Loucy (cell line): ENCODE results near the gene P4HA1.

Experiments used
- H2AFZ ChIP-seq: fragments of 200-600 bp; sonication (generic); 2 replicates; pipeline ENCODE4 v1.6.0; 2016; ENCODE audit warnings: antibody characterized with exemption, mild to moderate bottlenecking, low read length, moderate library complexity
- H3F3A ChIP-seq: fragments of 200-600 bp; 2 replicates; pipeline ENCODE4 v1.6.0; 2016; ENCODE audit warnings: antibody characterized with exemption, low read depth, mild to moderate bottlenecking
- H3K27me3 ChIP-seq: fragments of 200-600 bp; sonication (generic); 2 replicates; pipeline ENCODE4 v1.6.1; 2014; ENCODE audit warnings: low read length, mild to moderate bottlenecking; ENCODE audit not compliant: insufficient read depth, poor library complexity, severe bottlenecking
- H3K36me3 ChIP-seq: fragments of 200-600 bp; sonication (generic); 2 replicates; pipeline ENCODE4 v1.6.1; 2016; ENCODE audit warnings: low read length; ENCODE audit not compliant: insufficient read depth
- H3K4me1 ChIP-seq: fragments of 200-600 bp; sonication (generic); 2 replicates; pipeline ENCODE4 v1.5.1; 2014; ENCODE audit warnings: low read length, mild to moderate bottlenecking; ENCODE audit not compliant: insufficient read depth, poor library complexity, severe bottlenecking
- H3K4me2 ChIP-seq: fragments of 200-600 bp; sonication (generic); 2 replicates; pipeline ENCODE4 v1.6.0; 2014; ENCODE audit warnings: antibody characterized with exemption, low read length, low read depth, mild to moderate bottlenecking; ENCODE audit not compliant: poor library complexity, severe bottlenecking
- H3K4me3 ChIP-seq: fragments of 200-600 bp; sonication (generic); 2 replicates; pipeline ENCODE4 v1.5.1; 2014; ENCODE audit warnings: low read length, mild to moderate bottlenecking, mixed read lengths; ENCODE audit not compliant: poor library complexity, severe bottlenecking
- H3K79me2 ChIP-seq: fragments of 200-600 bp; sonication (generic); 2 replicates; pipeline ENCODE4 v1.6.1; 2014; ENCODE audit warnings: low read length; ENCODE audit not compliant: insufficient read depth
- H3K9ac ChIP-seq: fragments of 200-600 bp; sonication (generic); 2 replicates; pipeline ENCODE4 v1.6.0; 2014; ENCODE audit warnings: mild to moderate bottlenecking, low read depth, low read length, moderate library complexity; ENCODE audit not compliant: poor library complexity, severe bottlenecking
- H3K9me2 ChIP-seq: fragments of 200-600 bp; sonication (generic); replicated peaks from 2 replicates; pipeline ENCODE4 v1.6.1; 2016; ENCODE audit warnings: low read depth, low read length, mixed read lengths
- H3K9me3 ChIP-seq: fragments of 200-600 bp; sonication (generic); 2 replicates; pipeline ENCODE4 v1.6.1; 2014; ENCODE audit warnings: mild to moderate bottlenecking, antibody characterized with exemption, low read length, low read depth; ENCODE audit not compliant: insufficient read depth
- H4K20me1 ChIP-seq: fragments of 200-600 bp; sonication (generic); 2 replicates; pipeline ENCODE4 v1.6.0; 2014; ENCODE audit warnings: antibody characterized with exemption, low read length, mild to moderate bottlenecking; ENCODE audit not compliant: insufficient read depth, poor library complexity, severe bottlenecking
- EZH2phosphoT487 ChIP-seq: fragments of 200-600 bp; IDR thresholded peaks from 2 replicates; pipeline ENCODE4 v1.6.1; 2018; ENCODE audit warnings: antibody characterized with exemption, mild to moderate bottlenecking, moderate library complexity, borderline replicate concordance
- TF ChIP-seq, protein P1 (sequence below): fragments of 200-600 bp; sonication (generic); conservative IDR thresholded peaks from 2 replicates; pipeline ENCODE4 v1.5.1; 2014; ENCODE audit warnings: mild to moderate bottlenecking, antibody characterized with exemption, low read length

Gene P4HA1

DNA sequence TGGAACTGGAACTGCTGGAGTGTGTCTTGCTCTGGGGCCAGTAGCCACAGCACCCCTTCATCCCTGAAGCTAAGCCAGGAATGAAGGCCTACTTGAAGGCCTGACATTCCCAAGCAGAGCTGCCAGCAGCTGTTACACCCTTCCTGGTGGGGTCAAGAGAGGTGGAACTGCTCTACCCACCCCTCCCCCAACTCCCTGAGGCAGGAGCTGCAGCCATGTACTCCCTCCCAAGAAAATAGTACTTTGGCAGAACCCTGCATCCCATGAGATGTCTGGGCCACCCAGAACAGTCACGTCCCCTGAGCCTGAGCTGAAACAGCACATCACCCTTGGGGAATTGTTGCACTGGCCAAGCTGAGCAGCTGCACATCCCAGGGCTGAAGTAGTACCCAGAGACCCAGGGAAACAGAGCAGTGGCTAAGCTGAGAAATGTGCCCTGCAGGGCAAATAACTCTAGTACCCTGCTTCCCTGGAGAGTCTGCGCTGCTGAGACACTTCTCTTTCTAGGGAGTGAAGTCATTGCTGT is 78.6 kb downstream of the P4HA1 start:
- H3F3A ChIP-seq = no peaks in the 10 kb centered on the region
- H3K9me2 ChIP-seq = no peaks in the 10 kb centered on the region
- H3K27me3 ChIP-seq = no peaks in the 10 kb centered on the region
- H3K79me2 ChIP-seq = peaks cover 27% of the 10 kb centered on the region; the same call in 1 of the 2 replicates
- no peak for TF ChIP-seq EZH2phosphoT487
- TF ChIP-seq, protein P1, sequence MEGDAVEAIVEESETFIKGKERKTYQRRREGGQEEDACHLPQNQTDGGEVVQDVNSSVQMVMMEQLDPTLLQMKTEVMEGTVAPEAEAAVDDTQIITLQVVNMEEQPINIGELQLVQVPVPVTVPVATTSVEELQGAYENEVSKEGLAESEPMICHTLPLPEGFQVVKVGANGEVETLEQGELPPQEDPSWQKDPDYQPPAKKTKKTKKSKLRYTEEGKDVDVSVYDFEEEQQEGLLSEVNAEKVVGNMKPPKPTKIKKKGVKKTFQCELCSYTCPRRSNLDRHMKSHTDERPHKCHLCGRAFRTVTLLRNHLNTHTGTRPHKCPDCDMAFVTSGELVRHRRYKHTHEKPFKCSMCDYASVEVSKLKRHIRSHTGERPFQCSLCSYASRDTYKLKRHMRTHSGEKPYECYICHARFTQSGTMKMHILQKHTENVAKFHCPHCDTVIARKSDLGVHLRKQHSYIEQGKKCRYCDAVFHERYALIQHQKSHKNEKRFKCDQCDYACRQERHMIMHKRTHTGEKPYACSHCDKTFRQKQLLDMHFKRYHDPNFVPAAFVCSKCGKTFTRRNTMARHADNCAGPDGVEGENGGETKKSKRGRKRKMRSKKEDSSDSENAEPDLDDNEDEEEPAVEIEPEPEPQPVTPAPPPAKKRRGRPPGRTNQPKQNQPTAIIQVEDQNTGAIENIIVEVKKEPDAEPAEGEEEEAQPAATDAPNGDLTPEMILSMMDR = no peak
- H3K4me2 ChIP-seq = no peak overlapping the region
- H3K9me3 ChIP-seq = no peaks in the 10 kb centered on the region
- H4K20me1 ChIP-seq = no peaks in the 10 kb centered on the region
- no peak overlapping the region for H2AFZ ChIP-seq
- peaks cover 4% of the 10 kb centered on the region for H3K4me1 ChIP-seq
- H3K9ac ChIP-seq = no peak overlapping the region
- peaks cover 85% of the 10 kb centered on the region; the same call in 1 of the 2 replicates for H3K36me3 ChIP-seq
- no peak overlapping the region for H3K4me3 ChIP-seq

DNA sequence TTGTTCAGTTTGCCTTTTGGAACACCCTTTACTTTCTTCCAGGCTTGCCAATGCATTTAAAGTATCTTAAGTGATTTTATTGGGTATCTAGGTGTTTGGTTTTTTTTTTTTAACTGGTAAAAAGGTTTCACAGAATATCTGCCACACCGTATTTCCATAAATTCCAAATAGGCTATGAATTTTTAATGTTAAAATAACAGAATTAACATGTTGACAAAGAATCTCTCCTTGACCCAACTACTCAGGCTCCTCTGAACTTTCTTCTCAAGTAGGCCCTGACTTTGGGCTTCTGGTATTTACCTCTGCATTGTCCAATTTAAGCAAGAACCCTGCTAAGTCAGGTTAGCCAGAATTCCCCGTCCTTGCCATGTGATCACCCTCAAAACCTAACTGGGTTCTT is 80.9 kb downstream of the P4HA1 start:
- Histone ChIP-seq H3K9me3 (no peaks in the 10 kb centered on the region), H2AFZ (no peak overlapping the region), H3K4me1 (peaks cover 4% of the 10 kb centered on the region), H3K9me2 (no peaks in the 10 kb centered on the region), H3K4me2 (no peak overlapping the region), H3K79me2 (peaks cover 20% of the 10 kb centered on the region; the same call in 1 of the 2 replicates), H3K9ac (no peak overlapping the region), H3K4me3 (no peak overlapping the region), H3K27me3 (no peaks in the 10 kb centered on the region), H3K36me3 (peaks cover 82% of the 10 kb centered on the region; the same call in 1 of the 2 replicates), H4K20me1 (no peaks in the 10 kb centered on the region), H3F3A (no peaks in the 10 kb centered on the region)
- no peak for TF ChIP-seq EZH2phosphoT487

DNA sequence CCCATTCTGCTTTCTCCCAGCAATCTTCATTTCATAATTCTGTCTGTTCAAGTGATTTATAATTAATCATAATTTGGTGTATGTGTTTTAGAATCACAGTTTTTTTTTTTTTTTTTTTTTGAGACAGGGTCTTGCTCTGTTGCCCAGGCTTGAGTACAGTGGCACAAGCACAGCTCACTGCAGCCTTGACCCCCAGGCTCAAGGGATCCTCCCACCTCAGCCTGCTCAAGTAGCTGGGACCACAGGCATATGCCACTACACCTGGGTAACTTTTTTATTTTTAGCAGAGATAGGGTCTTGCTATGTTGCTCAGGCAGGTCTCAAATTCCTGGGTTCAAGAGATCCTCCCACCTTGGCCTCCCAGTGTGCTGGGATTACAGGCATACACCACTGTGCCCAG is 92.8 kb downstream of the P4HA1 start:
- H3F3A ChIP-seq = no peaks in the 10 kb centered on the region
- no peaks in the 10 kb centered on the region for H3K9me3 ChIP-seq
- no peaks in the 10 kb centered on the region for H3K4me1 ChIP-seq
- H3K9me2 ChIP-seq = no peaks in the 10 kb centered on the region
- H3K4me3 ChIP-seq = no peak overlapping the region
- TF ChIP-seq, protein P1 = no peak
- TF ChIP-seq EZH2phosphoT487 = no peak
- no peak overlapping the region for H3K4me2 ChIP-seq
- H4K20me1 ChIP-seq = no peaks in the 10 kb centered on the region
- no peaks in the 10 kb centered on the region for H3K27me3 ChIP-seq
- H3K9ac ChIP-seq = no peak overlapping the region
- H3K79me2 ChIP-seq = no peaks in the 10 kb centered on the region
- H2AFZ ChIP-seq = no peak overlapping the region
- peaks cover 51% of the 10 kb centered on the region; the same call in 1 of the 2 replicates for H3K36me3 ChIP-seq

DNA sequence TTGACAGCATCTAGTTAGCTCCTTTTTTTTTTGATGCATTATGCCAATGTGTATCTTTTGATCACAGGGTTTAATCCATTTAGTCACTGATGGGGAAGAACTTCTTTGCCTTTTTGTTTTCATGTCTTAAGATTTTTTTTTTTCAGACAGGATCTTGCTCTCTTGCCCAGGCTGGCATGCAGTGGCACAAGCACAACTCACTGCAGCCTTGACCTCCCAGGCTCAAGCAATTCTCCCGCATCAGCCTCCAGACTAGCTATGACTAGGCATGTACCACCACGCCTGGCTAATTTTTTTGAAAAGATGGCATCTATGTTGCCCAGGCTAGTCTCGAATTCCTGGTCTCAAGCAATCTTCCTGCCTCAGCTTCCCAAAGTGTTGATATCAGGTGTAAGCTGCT is 95.7 kb downstream of the P4HA1 start:
- Histone ChIP-seq H4K20me1 (no peaks in the 10 kb centered on the region), H3K9me2 (no peaks in the 10 kb centered on the region), H3K9me3 (no peaks in the 10 kb centered on the region; the same call in 1 of the 2 replicates), H3K4me3 (no peak overlapping the region), H3K4me2 (no peak overlapping the region), H3K36me3 (peaks cover 24% of the 10 kb centered on the region; the same call in 1 of the 2 replicates), H3K27me3 (no peaks in the 10 kb centered on the region), H2AFZ (no peak overlapping the region), H3F3A (no peaks in the 10 kb centered on the region), H3K79me2 (no peaks in the 10 kb centered on the region), H3K4me1 (no peaks in the 10 kb centered on the region), H3K9ac (no peak overlapping the region)
- TF ChIP-seq, protein P1 = no peak
